GM12892 (cell line): ENCODE results near the gene ATXN1.

Source experiments
- POLR2A ChIP-seq: IDR thresholded peaks from 2 replicates; pipeline ENCODE4 v1.6.1; 2011; ENCODE audit warnings: low read depth, low read length, control low read depth
- POLR2AphosphoS5 ChIP-seq: IDR thresholded peaks from 2 replicates; pipeline ENCODE4 v1.6.1; 2011; ENCODE audit warnings: low read depth, low read length, control low read depth

DNA sequence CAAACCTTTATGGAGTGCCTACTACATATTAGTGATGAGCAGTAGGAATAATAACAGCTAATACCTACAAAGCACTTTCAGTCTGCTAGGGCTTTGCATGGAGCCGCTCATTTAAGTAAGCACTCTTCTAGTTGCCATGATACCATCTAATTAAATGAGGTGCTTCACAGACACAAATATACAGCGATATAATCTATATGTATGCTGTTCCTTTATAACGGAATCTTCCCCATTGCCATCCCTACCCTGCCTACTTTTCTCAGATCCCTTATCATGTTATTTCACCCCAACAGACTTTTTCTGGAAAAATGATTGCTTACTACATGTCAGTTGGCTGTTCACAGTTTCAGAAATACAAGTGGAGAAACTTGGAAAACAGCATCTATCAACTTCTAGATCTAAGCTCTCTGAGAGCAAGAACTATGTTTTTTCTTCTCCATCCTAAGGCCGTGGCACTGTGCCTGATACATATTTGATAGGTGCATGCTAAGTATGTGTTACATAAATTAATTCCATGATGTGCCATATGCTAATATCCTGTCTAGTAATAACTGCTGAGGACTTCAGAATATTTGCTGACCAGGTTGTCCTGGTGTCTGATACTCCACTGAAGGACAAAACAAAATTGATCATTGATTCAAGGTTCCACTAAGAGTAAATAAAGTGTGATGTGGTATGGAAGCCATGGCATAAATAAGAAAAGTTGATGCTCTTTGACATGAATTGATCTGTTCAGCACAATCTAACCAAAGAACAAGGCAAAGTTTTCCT lies 398.3 kb downstream of the ATXN1 start:
- TF ChIP-seq POLR2A (no peak), POLR2AphosphoS5 (no peak)
